Activated naive CD4-positive, alpha-beta T cell treated with anti-CD3 and anti-CD28 coated beads, Interleukin-2, amount 50 U/mL, for 72 hours (primary cell): ENCODE measurements around the gene ARHGEF16. TPM values are rescaled to one million over a fixed set of nuclear protein-coding genes. Genes with fewer than 3 reads are reported as not detected.
A peak's percentile ranks its signal among the peaks of the same experiment; 100 is the strongest.

Experiments used
- ATAC-seq, 2 donors: fragments of 150-1000 bp; cut with Tn5 transposase; 2 replicates each; pipeline ENCODE4 v1.10.0; 2021; ENCODE audit warnings: mild to moderate bottlenecking in 2 of 2, moderate library complexity in 2 of 2
- DNase-seq, 2 donors: peaks; one replicate each; pipeline ENCODE4 v3.0.0; 2021 to 2022; ENCODE audit warnings: low spot score in 2 of 2
- H3K27ac Mint-ChIP-seq, 2 donors: one replicate each; pipeline ENCODE4 v1.8.0; 2022; ENCODE audit warnings: mild to moderate bottlenecking in 2 of 2, mixed read lengths in 2 of 2
- H3K36me3 Mint-ChIP-seq, 2 donors: one replicate each; pipeline ENCODE4 v1.8.0; 2022; ENCODE audit warnings: mixed read lengths in 2 of 2
- H3K9me3 Mint-ChIP-seq, 2 donors: one replicate each; pipeline ENCODE4 v1.8.0; 2022; ENCODE audit warnings: mixed read lengths in 2 of 2
- total RNA-seq, 2 donors: library from RNA; stranded (reverse); gene quantifications; one replicate each; pipeline ENCODE4 v1.2.3, GENCODE V29; 2022

Gene ARHGEF16
- total RNA-seq, 2 donors from 2014 or later = 0.46 TPM; not detected in 1

GRCh38 chr1:3520419-3521378 lies 66.2 kb downstream of the ARHGEF16 start:
- H3K9me3 Mint-ChIP-seq = no peaks in the 10 kb centered on the region
- H3K27ac Mint-ChIP-seq = no peak overlapping the region

DNA sequence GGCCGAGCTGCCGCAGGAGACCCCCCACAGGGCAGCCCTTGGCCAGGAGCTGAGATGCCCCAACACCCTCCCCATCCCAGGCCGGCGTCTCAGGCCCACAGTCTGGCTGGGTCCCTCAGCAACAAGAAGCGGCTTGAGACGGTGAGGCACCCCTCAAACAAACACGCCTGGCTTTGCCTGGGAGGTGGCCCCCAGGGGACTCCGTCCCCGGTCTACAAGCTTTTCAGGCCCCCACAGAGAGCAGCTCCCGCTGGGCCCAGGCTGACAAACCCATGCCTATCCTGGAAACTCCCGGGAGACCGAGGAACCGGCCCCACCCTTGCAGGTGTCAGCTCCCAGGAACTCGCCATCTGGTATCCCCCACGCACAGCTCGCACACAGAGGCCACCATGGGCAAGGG lies 67.0 kb downstream of the ARHGEF16 start:
- Mint-ChIP-seq H3K36me3 (no peaks in the 10 kb centered on the region), H3K9me3 (no peaks in the 10 kb centered on the region), H3K27ac (no peak overlapping the region)
- DNase-seq = no peak
- no peak for ATAC-seq

More at GRCh38 chr1:3520419-3521378, 66.2 kb downstream of the ARHGEF16 start:
- H3K36me3 Mint-ChIP-seq = no peaks in the 10 kb centered on the region
- DNase-seq (no peak), ATAC-seq (no peak)

- no peaks in the 10 kb centered on the region for H3K9me3 Mint-ChIP-seq
- no peak overlapping the region for H3K27ac Mint-ChIP-seq
- ATAC-seq (no peak), DNase-seq (no peak)
- H3K36me3 Mint-ChIP-seq = no peaks in the 10 kb centered on the region
Observed at GRCh38 chr1:3522112-3522511, 67.6 kb downstream of the ARHGEF16 start.

- Mint-ChIP-seq H3K9me3 (no peaks in the 10 kb centered on the region), H3K36me3 (no peaks in the 10 kb centered on the region), H3K27ac (no peak overlapping the region)
- ATAC-seq (no peak), DNase-seq (no peak)
Observed at GRCh38 chr1:3522564-3523265, 68.2 kb downstream of the ARHGEF16 start.

DNA sequence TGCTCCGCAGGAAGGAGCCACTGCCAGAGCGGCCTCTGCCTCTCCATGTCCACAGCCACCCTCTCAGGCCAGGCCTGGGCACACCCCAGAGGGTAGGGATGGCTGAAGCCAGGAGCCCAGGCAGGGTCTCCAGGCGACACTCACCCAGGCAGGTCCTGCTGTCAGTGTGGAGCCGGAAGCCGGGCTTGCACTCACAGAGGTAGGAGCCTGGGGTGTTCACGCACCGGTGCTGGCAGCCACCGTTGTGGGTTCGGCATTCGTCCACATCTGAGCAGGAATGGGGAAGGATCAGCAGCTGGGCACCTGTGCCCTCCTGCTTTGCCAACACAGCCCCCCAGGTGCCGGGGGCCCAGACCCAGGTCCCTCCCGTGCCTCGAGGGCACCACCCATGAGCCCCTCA lies 69.5 kb downstream of the ARHGEF16 start:
- ATAC-seq = no peak
- no peaks in the 10 kb centered on the region for H3K36me3 Mint-ChIP-seq
- no peak overlapping the region for H3K27ac Mint-ChIP-seq
- H3K9me3 Mint-ChIP-seq = no peaks in the 10 kb centered on the region
- DNase-seq = no peak

- Mint-ChIP-seq H3K9me3 (no peaks in the 10 kb centered on the region), H3K27ac (no peak overlapping the region), H3K36me3 (no peaks in the 10 kb centered on the region)
- DNase-seq (no peak), ATAC-seq (no peak)
Observed at GRCh38 chr1:3524556-3525203, 70.2 kb downstream of the ARHGEF16 start.

DNA sequence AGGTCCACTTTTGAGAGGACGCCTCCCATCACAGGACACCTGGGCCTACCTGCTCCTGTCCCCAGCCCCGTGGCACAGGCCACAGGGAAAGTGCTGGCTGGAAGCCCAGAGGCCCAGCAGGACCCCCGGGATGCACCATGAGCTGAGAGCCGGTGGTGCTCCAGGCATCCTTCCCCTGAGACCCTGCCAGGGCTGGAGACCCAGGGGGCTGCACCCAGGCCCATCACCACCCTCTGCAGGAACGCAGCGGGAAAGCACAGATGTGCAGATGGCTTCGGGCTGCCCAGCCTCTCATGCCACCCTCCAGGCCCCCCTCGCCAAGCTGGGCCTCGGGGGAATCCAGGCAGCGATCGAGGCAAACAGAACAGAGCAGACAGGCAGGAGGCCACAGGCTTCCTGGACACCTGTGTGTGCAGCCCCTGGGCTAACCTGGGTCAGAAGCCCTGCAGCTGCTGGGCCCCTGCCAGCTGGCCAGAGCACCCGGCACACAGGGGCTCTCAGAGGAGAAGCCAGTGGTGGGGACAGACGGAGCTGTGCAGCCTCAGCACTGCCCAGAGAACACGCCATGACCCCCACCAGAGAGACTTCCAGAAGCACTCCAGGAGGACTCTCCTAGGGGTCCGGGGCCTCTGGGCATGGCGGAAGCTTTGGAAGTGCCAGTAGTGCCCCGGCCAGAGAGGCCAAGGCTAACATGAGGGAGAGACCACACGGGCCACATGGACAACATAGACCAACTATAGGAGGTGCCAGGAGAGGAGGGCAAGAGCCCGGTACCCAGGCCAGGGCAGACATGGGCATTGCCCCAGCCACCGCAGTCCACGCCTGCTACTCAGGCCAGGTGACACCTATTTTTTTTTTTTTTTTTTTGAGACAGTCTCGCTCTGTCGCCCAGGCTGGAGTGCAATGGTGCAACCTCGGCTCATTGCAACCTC lies 71.4 kb downstream of the ARHGEF16 start:
- no peak for ATAC-seq
- H3K27ac Mint-ChIP-seq = no peak overlapping the region
- no peak for DNase-seq

DNA sequence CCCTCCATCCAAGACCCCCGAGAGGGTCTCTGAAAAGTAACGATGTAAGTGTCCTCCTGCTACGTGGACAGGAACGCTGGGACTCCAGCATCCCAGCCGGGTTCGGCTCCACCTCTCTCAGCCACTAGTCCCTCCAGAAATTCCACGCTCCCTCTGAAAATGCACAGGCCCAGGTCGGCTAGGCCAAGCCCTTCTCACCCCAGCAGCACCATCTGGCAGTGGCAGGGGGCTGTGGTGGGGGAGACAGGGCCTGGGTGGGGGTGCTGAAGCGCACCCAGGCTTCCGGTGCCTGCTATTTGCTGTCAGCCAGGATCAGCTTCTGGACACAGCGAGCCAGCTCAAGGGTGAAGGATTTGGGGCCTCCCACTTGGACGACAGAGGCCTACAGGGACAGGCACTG lies 73.3 kb downstream of the ARHGEF16 start:
- no peak overlapping the region for H3K27ac Mint-ChIP-seq
- no peak for ATAC-seq
- H3K9me3 Mint-ChIP-seq = no peaks in the 10 kb centered on the region
- no peaks in the 10 kb centered on the region for H3K36me3 Mint-ChIP-seq
- DNase-seq = no peak

More for the DNA sequence above, 71.4 kb downstream of the ARHGEF16 start:
- no peaks in the 10 kb centered on the region for H3K9me3 Mint-ChIP-seq
- H3K36me3 Mint-ChIP-seq = no peaks in the 10 kb centered on the region

DNA sequence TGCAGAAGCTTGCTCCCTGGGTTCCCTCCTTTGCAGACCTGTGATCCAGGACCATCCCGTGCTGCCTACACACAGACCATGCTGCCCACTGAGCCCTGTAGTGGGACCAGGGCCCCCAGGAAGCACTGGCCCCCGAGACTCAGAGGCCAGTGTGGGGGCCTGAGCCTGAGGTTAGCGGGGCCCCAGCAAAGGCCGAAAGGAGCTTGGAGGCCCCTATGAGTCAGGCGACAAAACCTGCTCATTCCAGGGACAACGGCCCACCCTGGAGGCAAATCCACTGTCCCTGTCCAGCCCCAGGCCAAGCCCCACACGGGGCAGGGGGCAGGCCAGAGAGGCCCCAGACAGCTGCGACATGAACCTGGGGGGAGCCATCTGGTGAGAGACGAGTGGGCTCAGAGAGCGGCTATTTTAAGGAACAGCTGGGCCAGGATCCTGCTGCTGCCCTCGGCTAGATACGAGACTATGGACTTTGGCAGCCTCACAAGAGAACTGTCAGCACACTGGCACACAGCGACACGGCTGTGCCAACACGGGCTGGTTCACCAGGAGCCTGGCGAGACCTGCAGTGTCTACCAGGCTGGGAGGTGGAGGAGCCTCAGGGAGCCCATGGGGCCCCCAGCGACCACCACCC lies 74.7 kb downstream of the ARHGEF16 start:
- Mint-ChIP-seq H3K9me3 (no peaks in the 10 kb centered on the region), H3K27ac (no peak overlapping the region), H3K36me3 (no peaks in the 10 kb centered on the region)
- no peak for DNase-seq
- no peak for ATAC-seq

DNA sequence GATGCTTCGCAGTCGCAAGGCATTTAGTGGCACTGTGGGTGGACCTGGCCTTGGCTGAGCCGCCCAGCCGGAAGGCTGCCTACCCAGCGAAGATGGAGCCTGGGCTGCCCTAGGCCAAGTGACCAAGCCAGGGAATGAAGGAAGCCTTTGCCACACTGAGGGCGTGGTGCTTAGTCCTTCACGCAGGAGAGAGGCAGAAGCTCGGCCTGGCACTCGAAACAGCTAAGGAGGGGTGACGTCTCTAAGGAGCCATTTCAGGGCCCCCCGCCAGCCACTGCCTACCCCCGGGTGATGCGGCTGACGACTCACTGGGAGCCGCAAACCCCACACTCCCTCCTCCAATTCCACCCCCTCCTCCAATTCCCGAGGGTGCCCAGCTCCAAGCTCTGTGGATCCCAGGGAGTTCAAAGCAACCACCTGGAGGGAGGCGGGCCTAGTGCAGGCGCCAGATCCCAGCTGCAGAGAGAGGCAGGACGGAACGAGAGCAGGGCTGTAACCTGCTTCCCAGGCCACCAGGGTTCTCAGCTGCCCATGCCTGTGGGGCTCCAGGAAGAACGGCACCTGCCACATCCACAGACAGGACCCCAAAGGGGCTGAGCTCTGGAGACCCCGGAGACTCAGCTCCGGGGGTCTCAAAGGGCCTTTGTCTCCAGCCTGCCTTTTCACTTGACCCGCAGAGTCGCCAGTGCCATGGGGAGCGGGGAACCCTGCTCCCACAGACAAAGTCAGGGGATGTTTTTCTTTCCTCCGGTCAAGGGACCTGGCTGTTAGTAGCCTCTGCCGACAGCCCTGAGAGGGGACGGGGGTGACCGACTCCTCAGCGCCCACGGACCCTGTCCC lies 75.8 kb downstream of the ARHGEF16 start:
- ATAC-seq = no peak
- Mint-ChIP-seq H3K36me3 (no peaks in the 10 kb centered on the region), H3K9me3 (no peaks in the 10 kb centered on the region), H3K27ac (peak overlapping the region; percentile 9 to 67)
- no peak for DNase-seq

Other genes with a start within 250 kb of the ARHGEF16 start
- 1 to 10 TPM; 4.6 to 7.6 TPM for gene MEGF6, start 156.8 kb downstream of the ARHGEF16 start, total RNA-seq
- gene TPRG1L, start 170.3 kb downstream of the ARHGEF16 start, total RNA-seq = 1 to 10 TPM; 6.0 to 10.0 TPM
- 10 to 100 TPM; 26.5 to 38.6 TPM for gene WRAP73, start 195.4 kb downstream of the ARHGEF16 start, total RNA-seq
- under 1 TPM; 0.30 to 0.39 TPM for gene TP73, start 197.9 kb downstream of the ARHGEF16 start, total RNA-seq